PC-3 (cell line): ENCODE results near the gene RTN3. TPM values are rescaled to one million over a fixed set of nuclear protein-coding genes. Genes with fewer than 3 reads are reported as not detected.

ENCODE experiments used
- ATAC-seq: fragments of 200-7000 bp; cut with Tn5 transposase; 2 replicates; pipeline ENCODE4 v1.9.1; 2020; ENCODE audit warnings: mild to moderate bottlenecking, moderate library complexity
- BruUV-seq: library from RNA; stranded (reverse); fragments of 400-500 nt; replicated peaks from 2 replicates; lab custom pipeline; 2021; lab: Mats Ljungman, UMichigan
- CTCF ChIA-PET: fragments of 300-600 bp; sonication (Branson Sonifier 250); formaldehyde crosslinking; loops from one replicate; lab custom pipeline; 2022; ENCODE audit warnings: antibody characterized with exemption; lab: Charles Lee
- POLR2A ChIA-PET: fragments of 300-600 bp; sonication (Branson Sonifier 250); formaldehyde crosslinking; loops from one replicate; lab custom pipeline; 2022; ENCODE audit warnings: antibody characterized with exemption; ENCODE audit not compliant: unreplicated experiment; lab: Charles Lee
- DNase-seq: peaks from one replicate; pipeline ENCODE4 v3.0.0-alpha.2; 2015
- H2AFZ ChIP-seq: fragments of 300-600 bp; sonication (generic); 2 replicates; pipeline ENCODE4 v1.6.0; 2016; ENCODE audit warnings: antibody characterized with exemption, low read length
- H3F3A ChIP-seq: fragments of 300-600 bp; sonication (generic); one replicate; pipeline ENCODE4 v1.6.0; 2017; ENCODE audit warnings: antibody characterized with exemption, low read length, control low read depth, mild to moderate bottlenecking; ENCODE audit not compliant: unreplicated experiment
- H3K27ac ChIP-seq: fragments of 300-600 bp; sonication (generic); 2 replicates; pipeline ENCODE4 v1.5.1; 2016; ENCODE audit warnings: mild to moderate bottlenecking, low read length
- H3K27me3 ChIP-seq: fragments of 300-600 bp; sonication (generic); 2 replicates; pipeline ENCODE4 v1.6.1; 2016; ENCODE audit warnings: low read length, mixed read lengths
- H3K36me3 ChIP-seq: fragments of 300-600 bp; sonication (generic); 2 replicates; pipeline ENCODE4 v1.6.1; 2016; ENCODE audit warnings: low read depth, mixed run types, low read length, mixed read lengths
- H3K4me1 ChIP-seq: fragments of 300-600 bp; sonication (generic); 2 replicates; pipeline ENCODE4 v1.5.1; 2016; ENCODE audit warnings: low read length; ENCODE audit not compliant: insufficient read depth
- H3K4me2 ChIP-seq: fragments of 300-600 bp; sonication (generic); 2 replicates; pipeline ENCODE4 v1.6.0; 2016; ENCODE audit warnings: low read length
- H3K4me3 ChIP-seq: fragments of 300-600 bp; sonication (generic); 2 replicates; pipeline ENCODE4 v1.5.1; 2016; ENCODE audit warnings: mild to moderate bottlenecking, low read length, mixed read lengths
- H3K79me2 ChIP-seq: fragments of 300-600 bp; sonication (generic); 2 replicates; pipeline ENCODE4 v1.6.1; 2017; ENCODE audit warnings: low read length, mixed read lengths
- H3K9ac ChIP-seq: fragments of 300-600 bp; sonication (generic); 2 replicates; pipeline ENCODE4 v1.6.0; 2016; ENCODE audit warnings: mild to moderate bottlenecking, low read length
- H3K9me2 ChIP-seq: fragments of 300-600 bp; sonication (generic); replicated peaks from 2 replicates; pipeline ENCODE4 v1.6.1; 2016; ENCODE audit warnings: mixed run types, low read length, mixed read lengths
- H3K9me3 ChIP-seq: fragments of 300-600 bp; sonication (generic); 2 replicates; pipeline ENCODE4 v1.6.1; 2016; ENCODE audit warnings: low read length, mixed read lengths
- H4K20me1 ChIP-seq: fragments of 300-600 bp; sonication (generic); 2 replicates; pipeline ENCODE4 v1.6.1; 2016; ENCODE audit warnings: low read length, mixed read lengths
- CTCF ChIP-seq: fragments of 300-600 bp; sonication (generic); conservative IDR thresholded peaks from 2 replicates; pipeline ENCODE4 v1.5.1; 2017; ENCODE audit warnings: antibody characterized with exemption, low read depth, mild to moderate bottlenecking, low read length
- EZH2 ChIP-seq: fragments of 300-600 bp; sonication (generic); IDR thresholded peaks from one replicate; pipeline ENCODE4 v1.6.1; 2017; ENCODE audit warnings: antibody characterized with exemption, mild to moderate bottlenecking, low read length; ENCODE audit not compliant: unreplicated experiment
- EZH2phosphoT487 ChIP-seq: fragments of 300-600 bp; sonication (generic); IDR thresholded peaks from 2 replicates; pipeline ENCODE4 v1.6.1; 2018; ENCODE audit warnings: mild to moderate bottlenecking, antibody characterized with exemption, low read length, borderline replicate concordance
- intact Hi-C: fragments of 100-400 bp; cut with micrococcal nuclease; formaldehyde crosslinking; loops from 2 replicates; pipeline ENCODE4 v1.9.0; 2023
- total RNA-seq: library from RNA; depleted of rRNA; stranded (reverse); fragments of >200 nt; gene quantifications from 2 replicates; pipeline ENCODE4 v1.2.3, GENCODE V29; 2014

RTN3 gene
- total RNA-seq, 1 experiment from 2014 or later: 100 TPM

- peaks cover 12% of the 10 kb centered on the region for H4K20me1 ChIP-seq
- peak overlapping the region; percentile 47; the same call in 1 of the 2 replicates for H3K9ac ChIP-seq
- ATAC-seq (peak; percentile 49), DNase-seq (peak; percentile 33)
- ChIA-PET CTCF (no interaction called here), POLR2A (no interaction called here)
- H3K9me3 ChIP-seq: no peaks in the 10 kb centered on the region
- H3F3A ChIP-seq: no peaks in the 10 kb centered on the region
- peaks cover 9% of the 10 kb centered on the region; the same call in 1 of the 2 replicates for H3K4me1 ChIP-seq
- H3K79me2 ChIP-seq: peaks cover 19% of the 10 kb centered on the region
- no peak overlapping the region for H3K27ac ChIP-seq
- intact Hi-C loops: loop anchor here (10.0 kb wide), 1 partner anchor 382 kb away; no protein-coding TSS in a partner anchor
- H3K4me2 ChIP-seq: peak overlapping the region; percentile 75
- H3K4me3 ChIP-seq: peak overlapping the region; percentile 56
- TF ChIP-seq EZH2 (no peak), CTCF (no peak; the same call in 1 of the 2 replicates), EZH2phosphoT487 (no peak)
- no peaks in the 10 kb centered on the region for H3K9me2 ChIP-seq
- H2AFZ ChIP-seq: peak overlapping the region; percentile 62; the same call in 1 of the 2 replicates
- H3K27me3 ChIP-seq: no peaks in the 10 kb centered on the region
- no TSS peak for BruUV-seq
- H3K36me3 ChIP-seq: peaks cover 8% of the 10 kb centered on the region; the same call in 1 of the 2 replicates
Observed at GRCh38 chr11:63762654-63763495, 81.6 kb downstream of the RTN3 start.

- no peak for TF ChIP-seq EZH2
- TF ChIP-seq EZH2phosphoT487: no peak
- TF ChIP-seq CTCF: no peak
- peak overlapping the region; percentile 75; the same call in 1 of the 2 replicates for H3K4me2 ChIP-seq
- H3K4me3 ChIP-seq: no peak overlapping the region
- no peak overlapping the region for H3K9ac ChIP-seq
- no peaks in the 10 kb centered on the region for H3K27me3 ChIP-seq
- H3F3A ChIP-seq: no peaks in the 10 kb centered on the region
- no peak for DNase-seq
- H3K36me3 ChIP-seq: peaks cover 4% of the 10 kb centered on the region; the same call in 1 of the 2 replicates
- H3K9me3 ChIP-seq: no peaks in the 10 kb centered on the region
- POLR2A ChIA-PET: no interaction called here
- H3K27ac ChIP-seq: no peak overlapping the region
- H4K20me1 ChIP-seq: peaks cover 13% of the 10 kb centered on the region
- peaks cover 9% of the 10 kb centered on the region; the same call in 1 of the 2 replicates for H3K4me1 ChIP-seq
- intact Hi-C loops: loop anchor here (10.0 kb wide), 1 partner anchor 381 kb away; no protein-coding TSS in a partner anchor
- H2AFZ ChIP-seq: no peak overlapping the region
- BruUV-seq: no TSS peak
- H3K9me2 ChIP-seq: no peaks in the 10 kb centered on the region
- peaks cover 21% of the 10 kb centered on the region for H3K79me2 ChIP-seq
- no peak for ATAC-seq
- CTCF ChIA-PET: no interaction called here
Observed at GRCh38 chr11:63763496-63764339, 82.4 kb downstream of the RTN3 start.
